Non-pigmented ciliary epithelial cell (primary cell): ENCODE results near the gene ABCC1.

ENCODE experiments used
- DNase-seq: peaks from one replicate; pipeline ENCODE4 v3.0.0-alpha.2; 2010; ENCODE audit warnings: low read depth

Gene ABCC1

DNA sequence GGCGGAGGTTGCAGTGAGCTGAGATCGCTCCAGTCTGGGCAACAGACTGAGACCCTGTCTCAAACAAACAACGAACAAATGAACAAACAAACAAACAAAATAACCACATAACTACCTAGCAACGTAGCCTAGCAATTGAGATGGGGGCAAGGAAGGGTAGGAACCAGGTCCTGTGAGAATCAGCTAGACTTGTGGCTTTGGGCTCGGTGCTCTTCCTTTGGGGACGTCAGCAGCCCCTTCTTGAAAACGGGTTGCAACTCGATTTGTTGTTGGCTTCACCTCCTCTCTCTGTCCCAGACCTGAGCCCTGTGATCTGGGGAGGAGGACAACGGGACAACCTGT lies 72.2 kb downstream of the ABCC1 start:
- no peak for DNase-seq

DNA sequence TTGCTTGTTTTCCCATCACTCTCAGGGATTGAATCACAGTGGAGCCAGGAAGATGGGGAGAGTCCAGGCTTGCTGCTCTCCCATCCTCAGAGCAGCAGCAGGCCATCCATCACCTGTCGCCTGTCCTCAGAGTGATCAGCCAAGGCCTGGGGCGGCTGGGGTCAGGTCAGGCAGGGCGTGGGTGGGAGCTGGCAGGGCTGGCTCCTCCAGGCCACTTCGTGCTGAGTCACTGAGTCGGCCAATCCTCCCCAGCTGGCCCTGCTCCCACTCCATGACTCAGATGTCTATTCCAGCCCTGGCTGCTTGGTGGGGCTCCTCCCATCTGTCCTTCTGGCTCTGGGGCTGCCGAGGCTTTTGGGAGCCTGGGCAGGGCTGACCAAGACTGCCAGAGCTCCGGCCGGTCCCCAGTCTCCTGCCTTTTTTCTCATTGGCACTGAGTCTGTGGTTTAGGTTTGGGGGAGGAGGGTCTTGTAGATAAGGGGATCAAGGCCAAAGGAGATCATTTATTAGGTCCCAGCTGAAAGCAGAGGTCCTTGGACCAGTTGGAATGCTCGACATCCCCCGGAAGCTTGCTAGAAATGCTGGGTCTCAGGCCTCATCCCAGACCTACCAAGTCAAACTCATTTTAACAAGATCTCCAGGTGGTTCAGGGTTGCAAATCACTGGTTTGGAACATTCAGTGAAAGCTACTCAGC lies 72.7 kb downstream of the ABCC1 start:
- DNase-seq: peak; percentile 74

DNA sequence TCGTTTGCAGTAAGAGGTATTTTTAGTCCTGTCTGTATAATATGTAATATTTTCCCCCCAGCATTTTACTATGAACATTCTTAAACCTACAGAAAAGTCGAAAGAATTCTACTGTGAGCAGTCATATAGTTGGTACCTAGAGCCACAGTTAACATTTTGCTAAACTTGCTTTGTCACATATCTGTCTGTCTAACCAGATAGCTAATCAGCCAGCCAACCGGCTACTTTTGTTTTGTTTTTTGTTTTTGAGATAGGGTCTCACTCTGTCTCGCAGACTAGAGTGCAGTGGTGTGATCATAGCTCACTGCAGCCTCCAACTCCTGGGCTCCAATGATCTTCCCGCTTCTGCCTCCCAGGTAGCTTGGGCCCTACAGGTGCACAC lies 73.3 kb downstream of the ABCC1 start:
- no peak for DNase-seq

DNA sequence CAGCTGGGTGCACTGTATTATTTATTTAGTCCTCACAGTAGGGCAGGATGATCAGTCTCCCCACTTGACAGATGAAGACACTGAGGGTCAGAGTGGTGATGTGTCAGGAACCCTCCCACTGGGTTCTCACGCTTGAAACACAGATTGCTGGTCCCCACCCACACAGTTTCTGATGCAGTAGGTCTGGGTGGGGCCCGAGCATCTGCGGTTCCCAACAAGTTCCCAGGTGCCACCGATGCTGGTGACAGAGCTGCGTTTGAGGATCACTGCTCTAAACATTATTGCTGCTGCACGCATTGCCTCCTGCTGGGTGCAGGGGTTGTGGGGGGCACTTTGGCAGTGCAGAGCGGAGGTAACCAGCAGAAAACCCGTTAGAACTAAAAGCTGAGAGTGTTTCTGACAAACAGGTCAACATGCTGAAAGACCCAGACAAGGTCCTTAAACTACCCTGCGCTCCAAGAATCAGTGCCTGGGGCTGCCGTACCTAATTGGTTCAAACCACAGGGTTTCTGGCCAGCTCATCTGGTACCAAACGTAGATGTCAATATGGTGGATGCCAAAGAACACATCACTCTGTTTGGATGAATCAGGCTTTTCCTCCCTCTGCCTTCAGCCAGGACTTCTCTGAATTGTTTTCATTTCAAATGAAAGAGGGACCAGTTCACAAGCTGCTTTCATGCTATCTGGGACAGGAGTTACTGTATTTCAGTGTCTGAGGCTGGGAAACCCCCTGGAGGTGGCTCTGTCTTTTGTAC lies 76.0 kb downstream of the ABCC1 start:
- DNase-seq: peak; percentile 69

DNA sequence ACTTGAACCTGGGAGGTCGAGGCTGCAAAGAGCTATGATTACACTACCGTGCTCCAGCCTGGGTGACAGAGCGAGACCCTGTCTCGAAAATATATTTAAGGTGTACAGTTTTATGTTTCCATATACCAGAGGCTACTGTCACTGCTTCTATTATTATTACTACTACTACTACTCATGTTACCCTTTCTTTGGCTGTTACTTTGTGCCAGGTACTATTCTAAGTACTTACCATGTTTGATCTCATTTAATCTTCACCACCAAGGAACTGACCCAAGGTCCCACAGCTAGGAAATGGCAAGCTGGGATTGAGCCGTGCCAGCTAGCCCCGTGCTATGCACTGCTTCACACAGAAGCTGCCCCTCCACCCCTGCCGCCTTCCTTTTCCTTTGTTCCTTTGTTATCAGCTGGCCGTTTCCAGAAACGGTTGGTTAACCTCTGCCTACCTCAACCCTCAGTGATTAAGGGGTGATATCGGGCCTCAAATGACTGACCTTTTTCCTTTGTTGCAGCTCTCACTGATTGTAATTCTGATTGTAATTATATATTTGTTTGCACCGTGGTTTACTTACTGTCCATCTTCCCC lies 78.4 kb downstream of the ABCC1 start:
- no peak for DNase-seq

DNA sequence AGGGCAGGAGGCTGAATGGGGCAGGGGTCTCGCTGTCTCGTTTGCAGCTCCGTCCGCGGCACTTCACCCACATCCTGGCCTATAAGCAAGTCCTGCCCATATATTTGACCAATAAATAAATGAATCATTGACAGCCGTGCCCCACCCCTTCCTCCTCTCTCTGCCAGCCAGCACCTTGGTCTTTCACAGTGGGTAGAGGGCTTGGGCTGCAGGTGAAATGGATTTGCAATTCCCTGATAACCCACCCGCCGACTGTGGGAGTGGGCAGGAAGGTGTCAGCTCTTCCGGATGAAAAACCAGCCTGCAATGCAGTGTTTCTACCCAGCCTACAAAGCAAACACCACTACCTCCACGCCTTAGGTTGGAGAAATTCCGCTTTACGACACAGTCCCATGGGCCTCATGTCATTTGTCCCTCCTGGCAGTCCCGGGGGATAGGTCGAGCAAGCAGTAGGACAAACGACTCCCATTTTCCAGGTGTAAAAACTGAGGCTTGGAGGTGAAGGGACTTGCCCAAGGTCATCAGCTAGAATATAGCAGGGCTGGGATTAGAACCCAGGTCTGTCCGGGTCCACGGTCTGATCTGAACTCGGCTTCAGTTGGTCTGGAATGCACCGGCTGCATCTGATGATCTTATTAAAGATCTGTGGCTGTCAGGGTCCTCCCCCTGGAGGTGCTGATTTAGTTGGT lies 79.0 kb downstream of the ABCC1 start:
- DNase-seq: no peak

DNA sequence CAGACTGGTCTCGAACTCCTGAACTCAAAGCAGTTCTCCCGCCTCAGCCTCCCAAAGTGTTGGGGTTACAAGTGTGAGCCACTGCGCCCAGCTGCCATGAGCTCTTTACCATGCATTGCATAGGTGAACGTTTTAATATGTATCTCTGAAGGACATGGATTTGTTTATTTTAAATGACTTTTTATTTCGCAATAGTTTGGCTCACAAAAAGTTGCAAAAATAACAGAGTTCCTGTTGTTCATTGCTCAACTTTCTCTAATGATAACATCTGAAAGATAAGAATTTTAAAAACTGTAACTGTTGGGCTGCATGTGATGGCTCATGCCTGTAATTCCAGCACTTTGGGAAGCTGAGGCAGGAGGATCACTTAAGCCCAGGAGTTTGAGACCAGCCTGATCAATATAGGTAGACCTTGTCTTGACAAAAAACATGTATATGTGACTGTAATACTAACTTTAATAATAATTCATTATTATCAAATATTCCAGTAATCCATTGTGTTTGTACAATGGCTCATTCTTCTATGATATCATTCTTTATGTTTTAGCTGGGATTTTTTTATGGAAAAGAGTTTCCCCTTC lies 80.1 kb downstream of the ABCC1 start:
- no peak for DNase-seq

DNA sequence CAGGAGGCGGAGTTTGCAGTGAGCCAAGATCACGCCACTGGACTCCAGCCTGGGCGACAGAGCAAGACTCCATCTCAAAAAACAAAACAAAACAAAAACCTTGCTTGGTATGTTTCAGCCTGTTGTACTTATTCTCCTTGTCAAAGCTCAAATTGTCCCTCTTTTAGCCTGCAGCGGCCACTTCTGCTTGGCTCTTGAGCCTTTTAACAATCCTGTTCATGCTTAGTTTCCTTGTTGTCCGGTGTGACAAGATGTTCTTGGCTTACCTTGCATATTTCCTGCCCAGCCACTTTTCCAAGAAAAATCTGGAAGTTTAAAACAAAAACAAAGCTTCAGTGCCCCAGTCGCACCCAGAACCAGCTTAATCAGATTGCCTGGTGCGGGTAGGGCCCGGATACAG lies 81.0 kb downstream of the ABCC1 start:
- DNase-seq: no peak

DNA sequence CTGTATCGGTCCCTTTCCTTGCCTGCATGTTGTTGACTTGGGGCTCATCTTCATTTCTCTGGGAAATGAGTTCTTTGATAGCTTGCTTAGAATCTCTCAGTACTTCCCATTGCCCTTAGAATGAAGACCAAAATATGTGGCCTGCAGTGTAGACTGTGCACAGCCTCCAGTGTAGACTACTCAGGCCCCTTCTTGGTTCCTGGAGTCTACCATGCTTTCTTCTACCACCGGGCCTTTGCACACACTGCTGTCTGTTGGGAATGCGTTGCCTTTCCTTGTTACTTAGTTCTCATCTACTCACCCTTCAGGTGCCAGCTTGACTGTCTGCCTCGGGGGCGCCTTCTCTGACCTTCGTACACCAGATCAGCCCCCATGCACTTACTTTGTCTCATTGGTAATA lies 82.0 kb downstream of the ABCC1 start:
- no peak for DNase-seq

DNA sequence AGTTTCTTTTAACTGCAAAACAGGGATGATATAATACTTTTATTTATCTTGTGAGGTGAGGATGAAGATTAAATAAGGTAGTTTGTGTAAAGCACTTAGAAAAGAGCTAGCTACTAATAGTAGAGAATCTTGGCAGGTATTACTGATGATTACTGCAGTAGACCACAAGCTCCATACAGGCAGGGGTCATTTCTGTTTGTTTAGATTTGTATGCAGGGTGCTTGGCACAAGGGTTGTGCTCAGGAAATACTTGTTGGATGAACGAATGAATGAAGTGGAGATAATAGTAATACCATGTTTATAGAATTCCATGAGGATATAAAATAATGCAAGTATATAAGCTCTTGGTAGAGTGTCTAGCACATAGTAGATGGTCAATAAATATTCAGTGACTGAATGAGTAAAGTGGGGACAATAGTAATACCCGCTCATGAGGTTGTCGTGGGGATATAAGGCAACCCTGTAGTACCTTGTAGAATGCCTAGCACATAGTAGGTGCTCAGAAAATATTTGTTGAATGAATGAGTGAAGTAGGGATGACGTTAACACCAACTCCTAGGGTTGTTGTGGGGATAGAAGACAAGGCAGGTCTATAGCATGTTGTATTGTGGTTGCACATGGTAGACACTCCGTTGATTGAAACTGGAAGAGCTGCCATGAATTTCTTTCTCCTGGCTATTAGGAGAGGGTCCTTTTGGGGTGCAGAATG lies 83.0 kb downstream of the ABCC1 start:
- DNase-seq: no peak

DNA sequence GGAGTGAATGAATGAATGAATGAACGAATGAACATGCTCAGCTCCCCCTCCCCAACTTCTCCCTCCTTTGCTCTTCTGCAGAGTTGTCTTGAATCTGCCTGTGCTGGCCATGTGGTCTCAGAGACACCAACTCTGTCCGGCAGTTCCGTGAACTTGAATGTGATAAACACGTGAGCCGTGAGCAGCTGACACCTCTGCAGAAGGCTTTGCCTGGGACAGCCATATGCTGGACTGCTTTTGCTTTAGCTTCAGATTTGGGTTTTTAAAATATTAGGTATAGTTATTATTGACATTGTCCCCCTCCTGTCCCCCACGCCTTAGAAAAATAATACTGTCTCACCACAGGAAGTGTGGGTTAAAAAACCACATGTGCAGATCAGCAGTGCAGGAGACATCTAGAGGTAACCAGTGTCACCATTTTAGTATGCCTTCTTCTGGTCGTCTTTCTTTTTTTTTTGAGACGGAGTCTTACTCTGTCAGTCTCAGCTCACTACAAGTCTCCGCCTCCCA lies 83.8 kb downstream of the ABCC1 start:
- no peak for DNase-seq

DNA sequence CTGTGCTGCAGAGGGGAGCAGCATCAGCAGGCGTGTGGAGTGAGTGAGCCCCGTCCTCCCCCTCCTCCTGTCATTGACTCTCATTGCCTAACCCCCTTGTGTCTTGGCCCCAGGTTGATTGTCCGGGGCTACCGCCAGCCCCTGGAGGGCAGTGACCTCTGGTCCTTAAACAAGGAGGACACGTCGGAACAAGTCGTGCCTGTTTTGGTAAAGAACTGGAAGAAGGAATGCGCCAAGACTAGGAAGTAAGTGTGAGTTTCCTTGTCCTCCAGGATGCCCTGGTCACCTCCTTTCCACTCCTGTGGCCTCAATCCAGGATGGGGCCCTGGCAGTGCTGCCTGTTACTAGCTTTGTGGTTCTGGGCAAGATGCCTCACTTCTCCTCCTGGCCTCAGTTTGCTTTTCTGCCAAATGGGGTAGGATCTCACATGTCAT lies 87.0 kb downstream of the ABCC1 start:
- DNase-seq: no peak

DNA sequence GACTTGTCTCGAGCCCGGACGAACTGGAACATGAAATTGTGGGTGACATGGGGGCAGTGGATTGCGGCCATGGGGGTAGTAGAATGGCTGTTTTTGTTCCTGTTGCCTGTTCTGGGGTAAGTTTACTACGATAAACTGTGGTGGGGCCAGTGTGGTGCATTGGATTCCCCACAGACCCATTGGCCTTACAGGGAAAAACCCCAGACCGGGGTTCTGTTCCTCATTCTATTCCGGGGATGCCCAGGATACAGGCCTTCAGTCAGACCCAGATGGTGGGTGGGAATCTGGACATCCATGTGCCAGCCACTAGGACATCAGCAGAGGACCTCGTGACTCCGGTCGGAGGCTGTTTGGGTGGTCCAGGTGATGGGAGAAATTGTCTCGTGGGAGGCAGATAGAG lies 88.1 kb downstream of the ABCC1 start:
- no peak for DNase-seq

DNA sequence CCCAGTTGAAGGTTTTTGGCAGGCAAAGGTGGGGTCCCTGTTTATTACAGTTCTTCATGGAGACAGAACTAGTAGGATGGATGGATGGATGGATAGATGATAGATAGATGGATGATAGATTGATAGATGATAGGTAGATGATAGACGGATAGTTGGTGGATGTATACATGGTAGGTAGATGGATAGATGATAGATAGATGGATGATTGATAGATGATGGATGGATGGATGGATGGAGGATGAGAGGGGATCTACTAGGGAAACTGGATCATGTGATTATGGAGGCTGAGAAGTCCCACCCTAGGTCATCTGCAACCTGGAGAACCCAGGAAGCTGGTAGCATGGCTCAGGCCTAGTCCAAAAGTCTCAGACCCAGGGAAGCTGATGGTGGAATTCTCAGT lies 88.6 kb downstream of the ABCC1 start:
- no peak for DNase-seq

DNA sequence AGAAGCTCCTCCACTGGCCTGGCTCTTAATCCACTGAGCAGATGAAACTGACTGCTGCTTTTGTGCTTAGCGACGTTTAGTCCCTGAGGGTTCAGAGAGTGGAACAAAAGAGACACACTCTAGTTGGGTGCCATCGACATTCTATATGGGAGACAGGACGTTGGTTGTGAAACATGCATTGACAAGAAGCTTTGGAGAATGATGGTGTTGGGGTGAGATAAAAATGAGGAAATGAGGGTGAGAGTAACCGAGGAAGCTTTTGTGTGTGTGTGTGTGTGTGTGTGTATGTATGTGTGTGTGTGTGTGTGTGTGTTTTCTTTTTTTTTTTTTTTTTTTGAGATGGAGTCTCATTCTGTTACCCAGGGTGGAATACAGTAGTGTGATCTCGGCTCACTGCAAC lies 89.5 kb downstream of the ABCC1 start:
- DNase-seq: no peak

DNA sequence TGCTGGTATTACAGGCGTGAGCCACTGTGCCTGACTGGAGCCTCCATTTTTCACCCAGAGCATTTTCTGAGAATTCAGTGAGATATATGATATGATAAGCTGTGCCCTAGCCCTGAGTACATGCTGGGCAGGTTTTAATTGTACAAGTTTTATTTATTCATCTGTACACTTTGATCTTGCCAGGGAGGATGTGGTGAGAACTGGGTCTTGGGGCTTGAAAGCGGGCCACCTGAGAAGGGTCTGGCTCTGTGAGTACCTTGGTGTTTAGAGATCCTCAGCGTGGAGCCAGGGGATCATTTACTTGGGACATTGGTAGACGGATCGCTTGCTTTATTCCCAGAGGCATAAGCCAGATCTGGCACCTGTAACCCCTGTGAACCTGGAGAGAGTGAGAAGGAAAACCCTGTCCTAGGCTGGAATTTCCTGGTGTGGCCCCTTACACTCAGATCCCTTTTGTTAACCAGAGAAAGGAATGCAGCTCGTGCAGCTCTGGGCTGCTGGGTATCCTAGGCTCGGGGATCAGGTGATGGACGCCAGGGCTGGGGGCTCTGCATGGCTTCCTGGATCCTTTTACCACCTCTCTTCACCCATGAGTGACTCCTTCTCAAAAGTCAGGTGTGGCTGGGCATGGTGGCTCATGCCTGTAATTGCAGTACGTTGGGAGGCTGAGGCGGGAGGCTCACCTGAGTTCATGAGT lies 91.9 kb downstream of the ABCC1 start:
- no peak for DNase-seq

DNA sequence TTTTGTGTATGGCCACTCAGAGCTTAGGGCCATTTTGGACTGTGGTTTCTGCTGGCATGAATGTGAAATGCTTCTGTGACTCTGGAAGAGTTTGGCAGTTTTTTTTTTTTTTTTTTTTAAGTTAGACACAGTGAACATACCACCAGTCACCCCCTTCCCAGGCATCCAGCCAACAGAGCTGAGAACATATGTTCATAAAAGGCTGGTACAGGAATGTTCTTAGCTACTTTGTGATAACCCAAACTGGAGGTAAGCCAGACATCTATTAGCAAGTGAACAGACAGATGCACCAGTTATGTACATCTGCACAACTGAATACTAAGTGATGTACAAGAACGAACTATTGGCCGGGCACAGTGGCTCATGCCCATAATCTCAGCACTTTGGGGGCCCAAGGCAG lies 92.7 kb downstream of the ABCC1 start:
- DNase-seq: peak; percentile 59

DNA sequence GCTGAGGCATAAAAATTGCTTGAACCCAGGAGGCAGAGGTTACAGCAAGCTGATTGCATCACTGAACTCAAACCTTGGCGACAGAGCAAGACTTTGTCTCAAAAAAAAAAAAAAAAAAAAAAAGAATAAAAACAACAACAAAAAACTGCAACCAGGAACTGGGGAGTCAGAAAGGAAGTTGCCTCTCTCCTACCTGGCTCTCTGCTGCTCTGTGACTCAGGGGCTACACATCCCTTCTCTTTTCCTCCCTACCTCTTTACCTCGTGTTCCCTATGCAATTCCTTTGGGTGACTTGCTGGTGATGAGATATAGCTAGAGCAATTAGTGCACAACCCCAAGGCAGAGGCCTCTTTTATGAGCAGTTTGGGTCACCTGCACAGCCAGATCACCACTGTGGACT lies 95.9 kb downstream of the ABCC1 start:
- no peak for DNase-seq

DNA sequence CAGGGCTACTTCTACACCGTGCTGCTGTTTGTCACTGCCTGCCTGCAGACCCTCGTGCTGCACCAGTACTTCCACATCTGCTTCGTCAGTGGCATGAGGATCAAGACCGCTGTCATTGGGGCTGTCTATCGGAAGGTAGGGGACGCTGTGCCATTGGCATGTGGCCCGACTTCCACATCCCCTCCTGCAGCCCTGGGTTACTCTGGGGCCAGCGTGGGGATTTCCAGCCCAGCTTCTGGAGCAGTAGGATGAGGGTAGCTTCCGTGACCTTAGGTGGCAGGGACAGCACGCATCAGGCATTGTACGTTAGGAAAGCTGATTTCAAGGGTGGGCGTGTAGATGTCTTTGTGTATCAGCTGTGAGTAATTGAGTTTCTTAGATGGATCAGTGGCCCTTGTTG lies 96.5 kb downstream of the ABCC1 start:
- no peak for DNase-seq

DNA sequence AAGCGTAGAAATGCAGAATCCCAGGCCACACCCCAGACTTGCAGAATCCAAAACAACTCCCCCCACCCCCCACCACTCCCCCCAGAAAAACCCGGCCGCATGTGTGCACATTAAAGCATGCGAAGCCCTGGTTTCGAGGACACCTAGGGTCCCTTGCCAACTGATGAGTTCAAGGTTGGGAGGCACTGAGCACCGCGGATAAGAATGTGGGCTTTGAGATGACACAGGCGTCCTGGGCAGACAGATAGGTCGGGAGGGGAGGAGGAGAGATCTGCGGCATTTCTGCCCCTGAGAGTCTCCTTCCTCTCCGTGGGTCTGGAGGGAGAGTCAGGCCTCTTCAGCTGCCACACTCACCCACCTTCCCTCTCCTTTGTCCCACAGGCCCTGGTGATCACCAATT lies 98.3 kb downstream of the ABCC1 start:
- DNase-seq: no peak

DNA sequence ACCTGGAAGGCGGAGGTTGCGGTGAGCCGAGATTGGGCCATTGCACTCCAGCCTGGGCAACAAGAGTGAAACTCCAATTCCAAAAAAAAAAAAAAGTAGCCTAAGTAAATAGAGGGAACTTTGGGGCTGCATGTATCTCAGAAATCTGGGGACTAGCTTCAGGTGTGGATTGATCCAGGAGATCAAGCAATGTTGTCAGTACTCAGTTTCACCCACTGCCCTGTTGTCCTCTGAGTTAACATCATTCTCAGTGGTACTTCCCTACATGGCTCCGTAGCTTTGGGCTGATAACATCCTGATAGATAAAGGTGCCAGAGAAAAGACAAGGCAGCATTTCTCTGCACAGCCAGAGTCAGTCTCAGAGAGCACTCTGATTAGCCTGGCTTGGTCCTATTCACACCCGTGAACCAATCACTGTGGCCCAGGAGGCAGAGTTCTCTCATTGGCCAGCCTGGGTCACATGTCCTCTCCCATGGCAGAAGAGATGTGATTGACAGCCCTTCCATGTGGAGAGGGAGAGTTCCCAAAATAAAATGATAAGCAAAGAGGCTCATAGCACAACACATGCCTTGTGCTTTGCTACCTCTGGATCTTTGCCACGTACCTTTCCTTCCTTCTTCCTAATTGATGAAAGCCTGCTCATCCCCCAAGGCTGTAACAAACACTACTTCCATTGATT lies 99.6 kb downstream of the ABCC1 start:
- DNase-seq: no peak
